Measurements from ENCODE around the gene CDO1.

CDO1 gene

DNA sequence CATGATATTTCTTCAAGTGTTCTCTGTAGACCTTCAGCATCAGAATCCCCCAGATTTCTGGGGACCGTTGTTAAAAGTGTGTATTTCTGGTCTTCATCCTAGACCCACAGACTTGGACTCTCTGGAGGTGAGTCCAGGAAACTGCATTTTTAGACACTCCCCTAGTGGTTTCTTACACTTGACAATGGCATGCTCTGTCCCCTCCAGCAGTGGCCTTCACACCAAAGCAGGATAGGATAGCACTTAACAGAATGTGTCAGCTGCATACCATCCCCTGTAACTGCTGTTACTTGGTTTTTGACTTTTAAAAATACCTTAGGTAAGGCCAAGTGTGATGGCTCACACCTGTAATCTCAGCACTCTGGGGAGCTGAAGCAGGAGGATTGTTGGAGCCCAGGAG lies 20.8 kb downstream of the CDO1 start:
- Histone ChIP-seq H3K4me3 (ENCODE audit: low read depth, low read length) (no peak overlapping the region), H3K36me3 (no peaks in the 10 kb centered on the region), H3K9me3 (no peaks in the 10 kb centered on the region), H3K4me1 (no peaks in the 10 kb centered on the region; the same call in 1 of the 2 replicates), H3K27me3 (no peaks in the 10 kb centered on the region; the same call in 1 of the 2 replicates)
- DNase-seq: no peak
- TF ChIP-seq, protein P1, sequence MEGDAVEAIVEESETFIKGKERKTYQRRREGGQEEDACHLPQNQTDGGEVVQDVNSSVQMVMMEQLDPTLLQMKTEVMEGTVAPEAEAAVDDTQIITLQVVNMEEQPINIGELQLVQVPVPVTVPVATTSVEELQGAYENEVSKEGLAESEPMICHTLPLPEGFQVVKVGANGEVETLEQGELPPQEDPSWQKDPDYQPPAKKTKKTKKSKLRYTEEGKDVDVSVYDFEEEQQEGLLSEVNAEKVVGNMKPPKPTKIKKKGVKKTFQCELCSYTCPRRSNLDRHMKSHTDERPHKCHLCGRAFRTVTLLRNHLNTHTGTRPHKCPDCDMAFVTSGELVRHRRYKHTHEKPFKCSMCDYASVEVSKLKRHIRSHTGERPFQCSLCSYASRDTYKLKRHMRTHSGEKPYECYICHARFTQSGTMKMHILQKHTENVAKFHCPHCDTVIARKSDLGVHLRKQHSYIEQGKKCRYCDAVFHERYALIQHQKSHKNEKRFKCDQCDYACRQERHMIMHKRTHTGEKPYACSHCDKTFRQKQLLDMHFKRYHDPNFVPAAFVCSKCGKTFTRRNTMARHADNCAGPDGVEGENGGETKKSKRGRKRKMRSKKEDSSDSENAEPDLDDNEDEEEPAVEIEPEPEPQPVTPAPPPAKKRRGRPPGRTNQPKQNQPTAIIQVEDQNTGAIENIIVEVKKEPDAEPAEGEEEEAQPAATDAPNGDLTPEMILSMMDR (IDR thresholded peaks at IDR 0.05; ENCODE audit: low read depth, low read length): no peak

DNA sequence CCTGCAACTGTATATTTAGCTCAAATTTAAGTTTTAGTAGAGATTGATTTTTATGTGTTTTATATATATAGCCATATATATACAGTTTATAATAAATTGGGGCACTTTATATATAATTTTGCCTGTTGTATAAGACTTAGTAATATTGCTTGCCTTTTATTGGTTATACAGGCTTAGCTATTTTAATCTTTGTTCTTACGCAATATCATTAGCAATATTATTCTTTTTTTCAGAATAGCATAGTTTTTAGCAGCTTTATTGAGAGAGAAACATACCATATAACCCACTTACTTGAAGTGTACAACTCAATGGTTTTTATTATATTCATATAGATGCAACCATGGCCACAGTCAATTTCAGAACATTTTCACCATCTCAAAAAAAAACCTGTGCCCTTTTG lies 28.0 kb downstream of the CDO1 start:
- Histone ChIP-seq H3K4me1 (no peaks in the 10 kb centered on the region), H3K4me3 (ENCODE audit: low read depth, low read length) (no peak overlapping the region), H3K36me3 (no peaks in the 10 kb centered on the region), H3K27me3 (no peaks in the 10 kb centered on the region; the same call in none of the 2 replicates), H3K9me3 (no peaks in the 10 kb centered on the region)
- no peak for DNase-seq
- TF ChIP-seq, protein P1 (IDR thresholded peaks at IDR 0.05; ENCODE audit: low read depth, low read length): no peak

DNA sequence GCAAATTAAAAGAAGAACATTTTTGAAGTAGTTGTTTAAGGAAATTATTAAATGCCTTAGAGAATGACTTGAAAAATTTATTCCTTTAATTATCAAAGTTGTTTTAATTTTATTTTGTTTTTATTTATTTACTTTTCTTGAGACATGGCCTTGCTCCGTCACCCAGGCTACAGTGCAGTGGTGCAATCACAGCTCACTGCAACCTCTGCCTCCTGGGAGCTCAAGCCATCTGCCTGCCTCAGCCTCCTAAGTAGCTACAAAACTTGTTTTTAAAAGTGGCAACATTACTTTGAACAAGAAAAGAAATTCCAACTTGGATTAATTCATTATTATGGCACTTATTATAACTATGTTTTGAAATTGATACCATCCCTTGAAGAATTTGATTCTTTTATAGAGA lies 29.0 kb downstream of the CDO1 start:
- no peaks in the 10 kb centered on the region for H3K36me3 ChIP-seq
- TF ChIP-seq, protein P1 (IDR thresholded peaks at IDR 0.05; ENCODE audit: low read depth, low read length): no peak
- no peaks in the 10 kb centered on the region for H3K4me1 ChIP-seq
- no peaks in the 10 kb centered on the region for H3K9me3 ChIP-seq
- no peak overlapping the region for H3K4me3 ChIP-seq (ENCODE audit: low read depth, low read length)
- no peak for DNase-seq
- H3K27me3 ChIP-seq: no peaks in the 10 kb centered on the region; the same call in none of the 2 replicates

DNA sequence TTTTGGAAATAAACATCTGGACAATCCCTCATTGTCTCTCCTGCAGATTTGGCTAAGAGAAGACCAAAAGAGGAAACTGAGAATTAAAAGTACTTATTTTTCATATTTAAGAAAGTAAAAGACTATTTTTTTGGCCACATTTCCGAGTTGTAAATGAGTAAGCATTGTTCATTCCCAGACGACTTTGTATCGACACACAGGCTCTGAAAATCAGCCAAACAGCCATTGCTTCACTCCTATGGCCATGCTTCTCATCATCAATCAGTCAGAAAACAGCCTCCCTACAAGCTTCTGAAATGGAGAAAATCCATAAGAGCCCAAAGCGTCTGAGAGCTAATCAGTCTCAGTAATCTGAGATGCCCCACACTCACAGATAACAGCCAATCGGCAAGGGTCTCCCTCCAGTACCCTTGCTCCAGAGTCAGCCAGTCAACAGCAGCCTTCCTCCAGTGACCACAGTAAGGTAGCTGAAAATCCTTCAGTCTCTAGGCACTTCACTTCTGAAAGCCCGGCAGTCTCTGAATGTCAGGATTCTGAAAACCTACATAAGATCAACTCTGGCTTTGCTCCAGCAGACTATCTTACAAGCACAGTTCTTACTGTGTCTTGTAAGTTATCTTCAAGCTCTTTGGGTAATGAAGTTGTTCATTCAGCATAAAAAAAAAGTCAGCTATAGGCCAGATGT lies 30.9 kb downstream of the CDO1 start:
- Histone ChIP-seq H3K4me1 (no peaks in the 10 kb centered on the region), H3K27me3 (no peaks in the 10 kb centered on the region; the same call in none of the 2 replicates), H3K36me3 (no peaks in the 10 kb centered on the region), H3K9me3 (no peaks in the 10 kb centered on the region), H3K4me3 (ENCODE audit: low read depth, low read length) (no peak overlapping the region)
- DNase-seq: no peak
- TF ChIP-seq, protein P1 (IDR thresholded peaks at IDR 0.05; ENCODE audit: low read depth, low read length): no peak

- no peak overlapping the region for H3K4me3 ChIP-seq (ENCODE audit: low read depth, low read length)
- TF ChIP-seq, protein P1 (IDR thresholded peaks at IDR 0.05; ENCODE audit: low read depth, low read length): no peak
- H3K4me1 ChIP-seq: no peaks in the 10 kb centered on the region
- no peaks in the 10 kb centered on the region for H3K36me3 ChIP-seq
- no peaks in the 10 kb centered on the region for H3K9me3 ChIP-seq
- DNase-seq: no peak
- peaks cover 3% of the 10 kb centered on the region for H3K27me3 ChIP-seq
Observed at GRCh38 chr5:115778417-115778816, 38.0 kb downstream of the CDO1 start.

GRCh38 chr5:115776989-115777388 lies 39.5 kb downstream of the CDO1 start:
- TF ChIP-seq, protein P1 (IDR thresholded peaks at IDR 0.05; ENCODE audit: low read depth, low read length): no peak
- DNase-seq: no peak
- no peaks in the 10 kb centered on the region for H3K4me1 ChIP-seq
- no peak overlapping the region for H3K4me3 ChIP-seq (ENCODE audit: low read depth, low read length)
- H3K9me3 ChIP-seq: no peaks in the 10 kb centered on the region
- peaks cover 3% of the 10 kb centered on the region for H3K27me3 ChIP-seq
- H3K36me3 ChIP-seq: no peaks in the 10 kb centered on the region

Measured in BE2C (cell line).